ENCODE data around the gene LOXL1.

The LOXL1 gene

DNA sequence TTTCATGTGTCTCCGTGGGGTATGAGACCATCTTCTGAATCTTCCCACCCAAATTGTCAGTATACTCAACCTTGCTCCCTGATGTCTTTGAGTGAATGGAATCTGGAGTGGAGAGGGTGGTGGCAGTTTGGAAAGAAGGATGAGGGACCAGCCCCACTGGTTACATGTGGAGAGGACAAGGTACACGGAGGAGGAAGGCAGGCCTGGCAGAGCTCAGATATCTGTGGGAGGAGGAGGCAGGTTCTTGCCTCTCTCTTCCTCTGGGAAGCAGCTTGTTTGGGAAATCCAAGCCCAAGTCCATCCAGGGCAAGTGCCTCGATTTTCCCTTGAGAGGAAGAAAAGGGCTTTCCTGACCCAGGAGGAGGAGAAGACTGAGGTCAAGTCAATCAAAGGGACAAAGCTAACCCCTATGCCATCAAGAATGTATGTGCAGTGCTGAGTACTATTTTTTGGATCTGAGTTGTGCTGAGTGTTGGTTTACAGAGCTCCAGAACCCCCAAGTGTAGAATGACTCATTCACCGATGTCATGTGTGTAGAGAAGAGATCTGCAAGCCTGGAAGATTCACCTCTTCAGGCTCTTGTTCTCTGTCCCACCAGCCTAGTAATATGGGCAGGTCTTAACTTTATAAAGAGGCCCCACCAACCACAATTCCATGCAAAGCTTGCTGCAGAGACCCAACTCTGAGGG, 19.8 kb upstream of the LOXL1 start:
- no peaks in the 10 kb centered on the region for H3K27me3 Mint-ChIP-seq
- DNase-seq = no peak
- H3K9me3 Mint-ChIP-seq = no peaks in the 10 kb centered on the region
- no peaks in the 10 kb centered on the region for H3K36me3 Mint-ChIP-seq (ENCODE audit: low read depth)
- H3K27ac Mint-ChIP-seq = peak overlapping the region; percentile 45
- no peak overlapping the region for H3K4me3 Mint-ChIP-seq
- H3K4me1 Mint-ChIP-seq (ENCODE audit: low read depth) = peaks cover 1% of the 10 kb centered on the region

DNA sequence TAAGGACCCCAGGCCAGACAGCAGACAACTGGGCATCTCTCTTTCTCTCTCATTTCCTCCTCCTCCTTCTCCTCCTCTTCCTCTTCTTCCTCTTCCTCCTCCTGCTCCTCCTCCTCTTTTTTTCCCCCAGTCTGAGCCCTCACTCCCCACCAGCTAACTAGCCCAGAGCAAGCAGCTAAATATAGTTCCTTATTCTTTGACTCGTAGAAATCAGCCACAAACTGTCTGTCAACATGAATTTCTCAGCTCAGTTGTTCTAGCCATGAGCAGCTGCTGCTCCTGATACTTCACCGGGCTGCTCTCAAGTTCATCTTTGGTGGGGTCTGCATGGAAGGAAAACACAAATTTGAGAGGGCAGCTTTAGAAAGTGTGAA, 19.2 kb upstream of the LOXL1 start:
- no peaks in the 10 kb centered on the region for H3K27me3 Mint-ChIP-seq
- no peak overlapping the region for H3K4me3 Mint-ChIP-seq
- no peak overlapping the region for H3K27ac Mint-ChIP-seq
- no peaks in the 10 kb centered on the region for H3K9me3 Mint-ChIP-seq
- no peaks in the 10 kb centered on the region for H3K36me3 Mint-ChIP-seq (ENCODE audit: low read depth)
- DNase-seq = no peak
- peaks cover 1% of the 10 kb centered on the region for H3K4me1 Mint-ChIP-seq (ENCODE audit: low read depth)

DNA sequence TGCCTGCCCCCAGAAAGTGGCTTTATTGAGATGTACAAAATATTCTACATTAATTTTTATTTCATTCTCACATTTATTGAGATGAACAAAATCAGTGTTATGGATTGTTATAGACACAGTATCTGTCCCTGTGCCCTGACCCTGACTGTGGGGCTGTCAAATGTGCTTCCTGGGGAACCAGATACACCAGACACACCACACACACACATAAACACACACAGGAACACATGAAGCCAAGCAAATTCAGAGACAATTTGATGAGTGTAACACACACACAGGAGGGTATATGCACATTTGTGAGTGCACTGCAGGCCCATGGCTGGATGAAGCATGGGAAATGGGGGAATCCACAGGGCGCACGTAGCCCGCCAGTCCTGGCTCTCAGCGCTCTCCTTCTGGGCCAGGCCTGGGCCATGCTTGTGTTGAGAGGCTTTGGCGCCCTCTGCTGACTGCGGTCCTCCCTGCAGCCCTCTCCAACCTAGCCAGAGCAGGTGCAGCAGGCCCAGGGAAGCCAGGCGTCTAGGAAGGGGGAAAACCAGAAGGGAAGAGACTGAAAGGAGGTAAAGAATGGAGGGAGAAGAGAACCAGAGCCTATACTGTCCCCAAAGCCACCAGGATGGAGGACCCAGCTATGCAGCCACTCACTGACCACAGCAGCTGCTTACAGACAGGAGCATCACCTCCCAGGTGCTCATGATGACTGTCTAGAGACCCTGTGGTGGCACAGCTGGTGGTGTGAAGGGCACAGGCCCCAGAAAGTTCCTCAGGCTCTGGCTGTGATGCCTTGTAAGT, 18.0 kb upstream of the LOXL1 start:
- peak; percentile 86 for DNase-seq
- Mint-ChIP-seq H3K9me3 (no peaks in the 10 kb centered on the region), H3K27me3 (no peaks in the 10 kb centered on the region), H3K27ac (no peak overlapping the region), H3K4me1 (ENCODE audit: low read depth) (peaks cover 1% of the 10 kb centered on the region), H3K4me3 (no peak overlapping the region), H3K36me3 (ENCODE audit: low read depth) (no peaks in the 10 kb centered on the region)

DNA sequence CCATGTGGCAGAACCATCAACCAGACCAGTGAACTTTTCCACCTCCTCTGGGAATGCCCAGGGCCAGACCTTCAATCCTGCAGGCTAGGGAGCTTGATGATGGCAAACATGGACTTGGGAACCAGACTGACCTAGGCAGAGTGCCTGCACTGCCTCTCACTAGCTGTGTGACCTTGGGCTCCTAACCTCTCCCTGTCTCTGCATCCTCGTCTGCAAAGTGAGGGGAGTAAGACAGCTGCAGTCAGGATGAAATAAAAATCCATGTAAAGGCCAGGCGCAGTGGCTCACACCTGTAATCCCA, 17.5 kb upstream of the LOXL1 start:
- Mint-ChIP-seq H3K9me3 (no peaks in the 10 kb centered on the region), H3K27ac (no peak overlapping the region), H3K4me1 (ENCODE audit: low read depth) (peaks cover 4% of the 10 kb centered on the region), H3K27me3 (no peaks in the 10 kb centered on the region), H3K36me3 (ENCODE audit: low read depth) (no peaks in the 10 kb centered on the region), H3K4me3 (no peak overlapping the region)
- DNase-seq = no peak

DNA sequence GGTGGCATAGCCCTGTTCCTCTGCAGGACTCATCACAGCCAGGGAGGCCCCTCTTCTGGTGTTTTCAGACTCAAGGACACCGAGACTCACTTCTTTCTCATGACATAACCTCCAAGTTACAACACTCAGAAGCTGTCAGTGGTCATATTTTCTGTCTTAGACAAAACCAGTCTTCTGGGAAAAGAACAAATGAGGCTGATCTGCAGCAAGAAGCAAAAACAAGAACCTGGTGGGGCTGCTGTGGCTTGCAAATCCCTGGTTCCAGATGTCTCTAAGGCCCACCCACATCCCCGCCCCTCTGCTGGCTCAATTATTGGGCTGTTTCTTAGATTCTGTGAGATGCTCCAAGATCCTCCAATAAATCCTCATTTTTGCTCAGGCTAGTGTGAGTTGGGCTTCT, 16.6 kb upstream of the LOXL1 start:
- H3K27me3 Mint-ChIP-seq = no peaks in the 10 kb centered on the region
- no peak for DNase-seq
- no peak overlapping the region for H3K4me3 Mint-ChIP-seq
- H3K4me1 Mint-ChIP-seq (ENCODE audit: low read depth) = peaks cover 9% of the 10 kb centered on the region
- no peaks in the 10 kb centered on the region for H3K36me3 Mint-ChIP-seq (ENCODE audit: low read depth)
- H3K27ac Mint-ChIP-seq = no peak overlapping the region
- no peaks in the 10 kb centered on the region for H3K9me3 Mint-ChIP-seq

DNA sequence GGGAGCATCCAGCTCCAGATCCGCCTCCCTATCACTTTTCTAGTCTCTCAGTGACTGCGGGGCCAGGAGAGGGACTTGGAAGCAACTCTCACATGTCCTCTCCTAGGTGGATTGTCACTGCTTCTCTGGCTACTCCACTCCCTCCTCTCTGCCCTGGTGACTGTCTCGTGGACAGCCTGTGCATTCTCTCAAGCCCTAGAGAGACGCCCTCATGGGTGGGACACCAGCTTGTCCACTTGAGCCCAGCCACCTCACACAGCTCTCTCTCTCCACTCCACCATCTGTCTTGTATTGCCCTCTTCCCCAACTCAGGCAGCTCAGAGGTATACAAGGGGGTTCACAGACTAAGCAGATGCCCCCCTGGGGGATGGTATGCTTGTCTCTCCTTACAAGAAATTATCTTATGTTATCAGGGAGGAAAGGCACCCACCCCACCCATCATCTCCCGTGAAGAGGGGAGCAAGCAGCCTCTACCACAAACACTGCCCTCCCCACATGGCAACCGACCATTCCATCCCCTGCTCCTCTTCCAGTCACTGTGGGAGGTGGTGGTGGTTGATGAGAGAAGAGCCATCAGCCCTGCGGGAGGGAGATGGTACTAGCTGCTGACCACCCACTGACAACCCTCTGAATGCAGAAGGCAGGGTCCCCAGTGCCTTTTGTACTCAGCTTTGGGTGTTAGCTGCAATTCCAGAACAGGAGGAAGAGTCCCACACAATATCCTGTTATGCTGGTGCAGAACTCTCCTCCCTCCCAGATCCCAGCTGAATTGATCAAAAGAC, 15.5 kb upstream of the LOXL1 start:
- Mint-ChIP-seq H3K27ac (no peak overlapping the region), H3K4me1 (ENCODE audit: low read depth) (peaks cover 12% of the 10 kb centered on the region), H3K9me3 (no peaks in the 10 kb centered on the region), H3K36me3 (ENCODE audit: low read depth) (peaks cover 4% of the 10 kb centered on the region), H3K4me3 (no peak overlapping the region), H3K27me3 (no peaks in the 10 kb centered on the region)
- DNase-seq = no peak

DNA sequence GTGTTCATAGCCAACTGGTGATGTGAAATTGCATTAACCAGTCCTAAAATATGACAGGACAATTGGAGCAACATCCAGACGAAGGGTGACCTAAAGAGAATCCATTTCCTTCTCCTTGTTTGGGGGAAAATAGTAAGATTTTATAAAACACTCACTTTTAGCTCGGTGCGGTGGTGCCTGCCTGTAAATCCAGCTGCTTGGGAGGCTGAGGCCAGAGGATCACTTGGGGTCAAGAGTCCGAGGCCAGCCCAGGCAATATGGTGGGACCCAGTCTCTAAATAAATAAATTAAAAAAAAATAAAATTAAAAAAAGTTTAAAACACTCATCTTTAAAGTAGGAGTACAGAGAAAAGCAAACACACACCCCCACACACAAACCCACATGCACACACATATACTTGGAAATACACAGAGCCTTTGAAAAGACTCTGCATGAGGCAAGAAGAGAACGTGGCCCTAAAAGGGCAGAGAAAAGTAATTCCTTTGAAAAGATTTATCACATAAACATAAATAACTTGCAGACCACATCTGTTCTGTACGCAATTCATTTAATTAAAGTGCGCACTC, 14.1 kb upstream of the LOXL1 start:
- no peak overlapping the region for H3K27ac Mint-ChIP-seq
- no peak overlapping the region for H3K4me3 Mint-ChIP-seq
- no peaks in the 10 kb centered on the region for H3K9me3 Mint-ChIP-seq
- no peaks in the 10 kb centered on the region for H3K27me3 Mint-ChIP-seq
- peaks cover 14% of the 10 kb centered on the region for H3K36me3 Mint-ChIP-seq (ENCODE audit: low read depth)
- peaks cover 12% of the 10 kb centered on the region for H3K4me1 Mint-ChIP-seq (ENCODE audit: low read depth)
- no peak for DNase-seq

DNA sequence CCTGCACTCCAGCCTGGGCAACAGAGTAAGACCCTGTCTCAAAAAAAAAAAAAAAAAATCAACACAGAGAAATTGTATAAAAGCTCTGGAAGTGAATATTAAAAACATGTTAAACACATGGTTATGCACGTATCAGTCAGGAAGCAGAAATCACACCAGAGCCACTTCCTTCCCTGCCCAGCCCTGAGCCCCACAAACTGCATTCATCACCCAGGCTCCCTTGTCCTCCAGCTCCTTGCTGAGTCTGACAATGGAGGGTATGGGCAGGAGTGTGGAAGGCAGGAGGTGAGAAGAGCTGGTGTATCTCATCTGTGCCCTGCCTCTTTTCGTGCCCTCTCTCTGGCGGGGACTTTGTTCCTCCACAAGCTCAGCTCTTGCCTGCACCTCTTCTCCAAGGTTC, 12.1 kb upstream of the LOXL1 start:
- no peak for DNase-seq
- H3K27ac Mint-ChIP-seq = peak overlapping the region; percentile 57
- peaks cover 11% of the 10 kb centered on the region for H3K4me1 Mint-ChIP-seq (ENCODE audit: low read depth)
- H3K36me3 Mint-ChIP-seq (ENCODE audit: low read depth) = peaks cover 32% of the 10 kb centered on the region
- peaks cover 13% of the 10 kb centered on the region for H3K9me3 Mint-ChIP-seq
- H3K4me3 Mint-ChIP-seq = no peak overlapping the region
- H3K27me3 Mint-ChIP-seq = no peaks in the 10 kb centered on the region

DNA sequence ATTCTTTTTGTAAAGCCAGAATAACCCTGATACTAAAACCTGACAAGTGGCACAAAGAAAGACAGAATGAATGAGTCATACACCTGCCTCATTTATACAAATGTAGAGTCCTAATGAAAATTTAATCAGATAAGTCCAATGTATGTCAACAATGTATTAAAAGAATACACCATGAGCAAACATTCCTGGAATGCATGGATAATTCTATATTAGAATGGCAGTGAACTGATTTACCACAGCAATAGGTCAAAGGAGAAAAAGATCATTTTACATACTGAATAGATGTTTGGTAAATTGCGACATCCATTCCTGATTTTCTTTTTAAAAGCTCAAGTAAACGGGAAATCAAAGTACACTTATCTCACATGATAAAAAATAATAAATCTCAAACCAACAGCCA, 11.2 kb upstream of the LOXL1 start:
- Mint-ChIP-seq H3K4me3 (no peak overlapping the region), H3K9me3 (peaks cover 13% of the 10 kb centered on the region), H3K4me1 (ENCODE audit: low read depth) (peaks cover 14% of the 10 kb centered on the region), H3K36me3 (ENCODE audit: low read depth) (peaks cover 39% of the 10 kb centered on the region), H3K27ac (no peak overlapping the region), H3K27me3 (no peaks in the 10 kb centered on the region)
- DNase-seq = no peak

DNA sequence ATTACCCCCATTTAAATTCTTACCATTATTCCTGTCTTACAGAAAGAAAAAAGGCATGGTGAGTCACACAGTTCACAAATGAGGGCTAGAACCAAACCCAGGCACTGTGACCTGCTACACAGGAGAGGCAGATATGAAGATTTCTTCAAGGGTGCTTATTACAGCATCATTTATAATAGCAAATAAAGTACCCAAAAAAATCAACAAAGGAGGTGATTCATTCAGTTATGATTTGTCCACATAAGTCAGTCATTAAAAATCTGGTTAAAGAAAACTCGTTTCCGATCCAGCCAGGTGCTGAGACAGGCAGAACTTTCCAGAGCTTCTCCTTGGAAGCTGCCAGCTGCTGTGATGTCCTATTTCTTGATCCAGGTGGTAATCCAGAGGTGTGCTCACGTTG, 7.5 kb upstream of the LOXL1 start:
- H3K4me1 Mint-ChIP-seq (ENCODE audit: low read depth) = peaks cover 38% of the 10 kb centered on the region
- H3K9me3 Mint-ChIP-seq = peaks cover 13% of the 10 kb centered on the region
- no peak for DNase-seq
- no peak overlapping the region for H3K27ac Mint-ChIP-seq
- H3K27me3 Mint-ChIP-seq = no peaks in the 10 kb centered on the region
- no peak overlapping the region for H3K4me3 Mint-ChIP-seq
- H3K36me3 Mint-ChIP-seq (ENCODE audit: low read depth) = peaks cover 39% of the 10 kb centered on the region

DNA sequence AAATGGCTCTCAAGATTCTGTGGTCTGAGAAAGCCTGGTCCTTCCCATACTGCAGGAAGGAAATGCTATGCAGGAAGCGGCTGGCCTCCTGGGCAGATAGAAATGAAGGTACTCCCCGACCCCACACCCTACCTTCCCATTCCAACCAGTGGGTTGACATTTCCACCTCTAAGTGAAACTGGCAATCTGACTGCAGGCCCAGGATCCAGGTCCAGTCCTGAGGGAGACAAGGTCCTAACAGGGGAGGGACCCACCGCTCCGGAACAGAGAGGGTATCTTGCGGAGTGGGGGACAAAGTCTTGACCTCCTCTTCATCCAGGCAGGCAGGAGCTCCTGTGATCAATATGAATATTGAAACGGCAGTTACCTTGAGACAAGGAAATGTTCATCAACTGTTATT, 6.6 kb upstream of the LOXL1 start:
- peaks cover 42% of the 10 kb centered on the region for H3K4me1 Mint-ChIP-seq (ENCODE audit: low read depth)
- peaks cover 39% of the 10 kb centered on the region for H3K36me3 Mint-ChIP-seq (ENCODE audit: low read depth)
- peaks cover 13% of the 10 kb centered on the region for H3K9me3 Mint-ChIP-seq
- DNase-seq = no peak
- peak overlapping the region; percentile 66 for H3K27ac Mint-ChIP-seq
- no peak overlapping the region for H3K4me3 Mint-ChIP-seq
- no peaks in the 10 kb centered on the region for H3K27me3 Mint-ChIP-seq

DNA sequence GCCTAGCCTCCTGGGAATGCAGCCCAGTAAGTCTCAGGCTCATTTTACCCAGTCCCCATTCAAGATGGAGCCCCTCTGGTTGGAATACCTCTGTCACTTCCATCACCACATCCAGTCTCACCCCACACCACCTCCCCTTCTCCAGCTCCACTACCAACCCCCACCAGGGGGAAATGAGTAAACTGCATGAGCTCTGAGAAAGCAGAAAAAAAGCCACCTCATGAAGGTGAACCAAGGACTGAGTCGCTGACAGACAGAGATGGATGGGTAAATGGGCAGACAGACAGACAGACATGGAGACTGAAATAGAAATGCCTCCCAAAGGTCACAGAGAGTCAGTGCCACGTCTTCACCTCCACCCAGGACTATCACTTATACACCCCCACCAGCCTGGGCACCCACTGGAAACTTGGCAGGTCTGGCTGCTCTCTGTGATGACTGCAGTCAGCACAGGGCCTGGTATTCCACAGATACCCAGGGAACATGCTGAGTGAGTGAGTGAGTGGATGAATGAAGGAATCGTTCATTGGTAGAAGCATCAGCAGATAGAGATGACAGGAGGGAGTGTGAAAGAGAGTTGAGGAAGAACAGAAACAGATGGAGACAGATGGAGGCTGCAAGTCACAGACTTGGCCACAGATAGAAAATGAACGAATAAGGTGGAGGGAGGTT, 4.9 kb upstream of the LOXL1 start:
- Mint-ChIP-seq H3K36me3 (ENCODE audit: low read depth) (peaks cover 29% of the 10 kb centered on the region), H3K27ac (peak overlapping the region; percentile 66), H3K27me3 (no peaks in the 10 kb centered on the region), H3K4me3 (no peak overlapping the region), H3K9me3 (peaks cover 13% of the 10 kb centered on the region), H3K4me1 (ENCODE audit: low read depth) (peaks cover 52% of the 10 kb centered on the region)
- no peak for DNase-seq

DNA sequence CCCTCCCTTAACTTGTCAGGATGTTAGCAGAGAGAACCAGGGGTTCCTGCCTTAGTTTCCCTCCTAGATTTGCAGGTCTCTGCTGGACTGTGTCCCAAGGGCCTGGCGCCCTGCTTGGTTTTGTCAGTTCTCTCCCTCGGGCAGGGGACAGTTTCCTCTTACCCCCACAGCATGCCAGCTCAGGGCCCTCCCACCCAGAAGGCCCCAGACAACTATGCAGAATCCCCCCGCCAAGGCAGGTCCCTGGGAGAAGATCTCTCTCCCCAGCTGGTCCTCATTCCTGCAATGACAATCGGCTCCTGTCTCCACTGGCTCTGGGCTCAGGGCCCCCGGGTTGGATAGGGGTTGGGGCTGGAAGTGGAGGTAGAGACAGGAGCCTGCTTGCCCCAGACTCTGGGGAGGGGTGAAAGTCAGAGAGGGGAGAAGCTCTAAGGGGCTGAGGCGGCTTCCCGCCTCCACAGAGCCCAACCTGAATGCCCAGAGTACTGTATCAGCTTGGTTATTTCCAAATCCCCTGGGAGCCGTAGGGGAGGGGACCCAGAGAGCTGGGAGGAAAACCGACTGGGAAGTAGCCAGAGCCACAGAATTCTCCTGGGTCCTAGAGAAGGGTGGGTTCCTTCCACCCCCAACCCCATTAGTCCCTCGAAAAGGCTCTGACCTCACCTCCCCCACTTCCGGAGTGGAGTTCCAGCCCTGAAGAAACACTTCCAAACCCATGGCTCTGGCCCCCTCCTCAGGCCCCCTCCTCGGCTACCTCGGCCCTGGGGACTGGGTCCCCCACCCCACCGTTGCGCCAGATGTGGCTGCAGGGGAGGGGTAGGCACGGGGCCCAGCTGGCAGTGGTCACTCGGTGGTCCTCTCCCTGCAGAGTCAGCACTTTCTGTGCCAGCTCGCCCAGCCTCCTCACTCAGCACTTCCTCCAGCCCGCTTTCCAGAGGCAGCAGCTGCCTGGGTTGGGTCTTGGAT, 3.8 kb upstream of the LOXL1 start:
- no peak for DNase-seq
- peaks cover 52% of the 10 kb centered on the region for H3K4me1 Mint-ChIP-seq (ENCODE audit: low read depth)
- peak overlapping the region; percentile 66 for H3K27ac Mint-ChIP-seq
- peaks cover 12% of the 10 kb centered on the region for H3K9me3 Mint-ChIP-seq
- H3K27me3 Mint-ChIP-seq = no peaks in the 10 kb centered on the region
- no peak overlapping the region for H3K4me3 Mint-ChIP-seq
- H3K36me3 Mint-ChIP-seq (ENCODE audit: low read depth) = peaks cover 24% of the 10 kb centered on the region

DNA sequence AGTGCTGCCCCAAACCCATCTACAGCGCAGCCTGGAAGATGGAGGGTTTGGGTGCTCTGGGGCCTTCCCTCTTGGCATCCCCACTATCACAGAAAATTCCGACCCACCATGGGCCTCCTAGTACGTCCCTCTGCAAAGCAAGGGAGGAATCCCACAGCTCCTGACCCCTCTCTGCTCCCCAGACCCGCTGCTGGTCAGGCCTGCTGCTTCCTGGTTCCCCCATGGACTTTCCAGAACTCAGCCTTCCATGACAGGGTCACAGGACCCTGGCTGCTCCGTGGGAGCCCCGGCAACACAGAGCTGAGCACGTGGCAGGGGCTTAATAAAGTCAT, 3.1 kb upstream of the LOXL1 start:
- no peak for DNase-seq
- no peaks in the 10 kb centered on the region for H3K27me3 Mint-ChIP-seq
- H3K27ac Mint-ChIP-seq = peak overlapping the region; percentile 93
- no peak overlapping the region for H3K4me3 Mint-ChIP-seq
- H3K4me1 Mint-ChIP-seq (ENCODE audit: low read depth) = peaks cover 54% of the 10 kb centered on the region
- H3K9me3 Mint-ChIP-seq = peaks cover 5% of the 10 kb centered on the region
- H3K36me3 Mint-ChIP-seq (ENCODE audit: low read depth) = peaks cover 17% of the 10 kb centered on the region
